AG04450 (cell line): Measurements from ENCODE around the gene C1orf21. TPM values are rescaled to one million over a fixed set of nuclear protein-coding genes. Genes with fewer than 3 reads are reported as not detected.
"Not testable (repeated sequence)": the region's sequence is repeated elsewhere in the genome, so short reads cannot be mapped to it uniquely, and the experiment has no call there.

Source experiments
- CTCF ChIA-PET: fragments of 300-600, 350-600 bp; formaldehyde crosslinking; extraction: SDS; loops from one replicate; lab custom pipeline; 2022; ENCODE audit warnings: antibody characterized with exemption, inconsistent platforms; lab: Charles Lee
- POLR2A ChIA-PET: fragments of 350-600 bp; formaldehyde crosslinking; extraction: SDS; loops from one replicate; lab custom pipeline; 2021; ENCODE audit warnings: antibody characterized with exemption, inconsistent platforms; lab: Yijun Ruan, JAX
- DNase-seq: peaks from one replicate; pipeline ENCODE4 v3.0.0-alpha.2; 2011; ENCODE audit warnings: low read depth, low spot score
- H3K27ac ChIP-seq: one replicate; pipeline ENCODE4 v1.5.1; 2012; ENCODE audit warnings: low read depth, low read length, control low read depth
- H3K27me3 ChIP-seq: one replicate; pipeline ENCODE4 v1.6.0; 2012; ENCODE audit warnings: low read length; ENCODE audit not compliant: control insufficient read depth, insufficient read depth
- H3K4me3 ChIP-seq: 2 replicates; pipeline ENCODE4 v1.5.1; 2011; ENCODE audit warnings: mild to moderate bottlenecking, low read depth, low read length, control low read depth
- H3K9me3 ChIP-seq: 2 replicates; pipeline ENCODE4 v1.5.1; 2012; ENCODE audit warnings: low read length; ENCODE audit not compliant: control insufficient read depth, insufficient read depth
- CTCF ChIP-seq: IDR thresholded peaks from 2 replicates; pipeline ENCODE4 v1.5.1; 2011; ENCODE audit warnings: low read depth, low read length, control low read depth, inconsistent platforms
- polyA minus RNA-seq: library from RNA; depleted of rRNA, polyadenylated mRNA; stranded (reverse); fragments of >200 nt; gene quantifications from 2 replicates; pipeline ENCODE4 v1.2.3, GENCODE V29; 2011; rRNA and poly(A)+ RNA removed
- polyA plus RNA-seq: library from polyadenylated mRNA; depleted of rRNA; stranded (reverse); fragments of >200 nt; gene quantifications from 2 replicates; pipeline ENCODE4 v1.2.3, GENCODE V29; 2011; rRNA removed

C1orf21 gene
- polyA plus RNA-seq (21.0 and 29.5 TPM in 2 replicates), polyA minus RNA-seq (4.1 and 7.0 TPM in 2 replicates)

DNA sequence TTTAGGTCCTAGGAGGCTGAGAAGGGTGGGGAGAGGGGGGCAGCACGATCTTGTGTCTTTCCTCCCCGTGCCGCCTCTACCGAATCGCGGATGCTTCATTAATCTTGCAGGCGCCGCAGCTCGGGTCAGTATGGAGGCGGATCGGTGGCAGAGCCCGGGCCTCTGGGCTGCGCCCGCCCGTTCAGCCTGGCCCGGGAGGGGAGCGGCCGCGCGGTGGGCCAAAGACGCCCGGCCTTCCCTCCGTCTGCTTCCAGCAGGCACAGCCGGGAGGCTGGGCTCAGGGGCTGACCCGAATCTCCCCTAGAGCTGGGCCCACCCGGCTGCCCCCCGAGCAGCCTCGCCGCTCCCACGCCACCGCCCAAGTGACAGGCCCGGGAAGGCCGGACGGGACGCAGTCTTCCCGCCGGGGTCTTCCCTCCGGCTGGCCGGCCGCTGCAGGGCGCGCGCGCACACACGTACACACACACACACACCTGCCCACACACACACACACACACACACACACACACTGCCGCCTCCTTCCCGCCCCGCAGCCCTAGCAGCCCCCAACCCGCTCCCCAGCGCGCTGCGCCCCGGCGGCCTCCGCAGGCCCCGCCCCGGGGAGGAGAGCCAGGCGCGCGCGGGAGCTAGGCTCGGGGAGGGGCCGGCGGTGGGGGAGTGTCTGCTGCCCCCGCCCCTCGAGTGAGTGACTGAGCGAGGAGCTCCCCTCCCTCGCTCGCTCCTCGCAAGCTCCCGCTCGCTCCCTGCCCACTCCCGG lies at the start of gene C1orf21:
TSS of gene C1orf21 (plus strand) at position 718 of the 757 bp plus-strand sequence. CDS start 90,481 bp downstream, outside the sequence.
- no peaks in the 10 kb centered on the region for H3K9me3 ChIP-seq
- TF ChIP-seq CTCF = no peak
- ChIA-PET CTCF (interaction anchor here (0.6 to 4.7 kb wide), 7 partner anchors 8 to 731 kb away, joined by 3 to 24 read pairs (median 6); no protein-coding TSS in a partner anchor), POLR2A (interaction anchor here (0.6 to 1.4 kb wide), 16 partner anchors 8 to 918 kb away, joined by 3 to 7 read pairs (median 4); partner anchors contain the start of gene TSEN15)
- H3K4me3 ChIP-seq = peak within 1 kb of the TSS; percentile 75
- H3K27me3 ChIP-seq = no peaks in the 10 kb centered on the region
- DNase-seq = peak; percentile 72
- peak within 1 kb of the TSS; percentile 39 for H3K27ac ChIP-seq

- H3K4me3 ChIP-seq, H3K9me3 ChIP-seq, DNase-seq, H3K27ac ChIP-seq, POLR2A ChIA-PET, CTCF ChIA-PET, H3K27me3 ChIP-seq: not testable (repeated sequence)
These were observed 49.0 kb upstream of the C1orf21 start for GRCh38 chr1:184337865-184338264.

DNA sequence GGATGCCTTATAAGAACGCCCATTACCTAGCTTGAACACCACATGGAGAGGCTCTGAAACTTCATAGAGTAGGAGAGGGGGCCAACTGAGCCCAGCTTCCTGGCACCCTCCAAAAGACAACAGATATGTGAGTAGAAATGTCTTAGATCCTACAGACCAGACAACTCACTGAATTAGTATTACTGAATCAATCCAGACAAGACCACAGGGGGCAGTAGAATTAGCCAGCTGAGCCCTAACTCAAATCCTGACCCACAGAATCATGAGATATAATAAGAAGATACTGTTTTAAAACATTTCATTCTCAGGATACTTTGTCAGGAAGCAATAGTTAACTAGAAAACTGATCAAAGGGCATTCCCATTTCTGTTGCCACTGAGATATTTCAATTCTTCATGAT lies 45.8 kb upstream of the C1orf21 start:
- no peak overlapping the region for H3K4me3 ChIP-seq
- peak; percentile 41 for TF ChIP-seq CTCF
- no peak for DNase-seq
- no peaks in the 10 kb centered on the region for H3K27me3 ChIP-seq
- ChIA-PET CTCF (interaction anchor here (1.2 to 1.3 kb wide), 2 partner anchors 11 to 323 kb away, joined by 3 read pairs; no protein-coding TSS in a partner anchor), POLR2A (interaction anchor here (0.5 kb wide), 1 partner anchor 162 kb away, joined by 4 read pairs; no protein-coding TSS in a partner anchor)
- H3K9me3 ChIP-seq = no peaks in the 10 kb centered on the region
- H3K27ac ChIP-seq = no peak overlapping the region

DNA sequence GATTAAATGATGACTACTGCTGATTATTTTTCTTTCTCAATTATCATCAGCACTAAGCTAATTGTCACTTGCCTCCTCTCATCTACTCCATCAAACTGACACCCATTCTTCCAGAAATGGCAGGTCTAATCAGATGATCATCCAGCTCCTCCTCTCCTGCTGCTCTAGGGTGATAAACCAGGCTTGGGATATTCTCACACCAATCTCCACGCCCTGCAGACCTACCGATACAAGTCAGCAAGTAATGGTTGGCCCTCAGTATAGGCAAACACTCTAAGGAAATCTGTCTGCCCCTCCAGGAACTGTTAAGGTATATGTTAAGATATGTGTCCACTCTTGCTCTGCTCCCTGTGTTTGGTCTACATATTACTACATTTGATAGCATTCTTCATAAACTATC lies 36.3 kb upstream of the C1orf21 start:
- ChIA-PET CTCF (no interaction called here), POLR2A (no interaction called here)
- Histone ChIP-seq H3K27ac (no peak overlapping the region), H3K9me3 (no peaks in the 10 kb centered on the region), H3K4me3 (no peak overlapping the region), H3K27me3 (peaks cover 12% of the 10 kb centered on the region)
- DNase-seq = no peak
- no peak for TF ChIP-seq CTCF

DNA sequence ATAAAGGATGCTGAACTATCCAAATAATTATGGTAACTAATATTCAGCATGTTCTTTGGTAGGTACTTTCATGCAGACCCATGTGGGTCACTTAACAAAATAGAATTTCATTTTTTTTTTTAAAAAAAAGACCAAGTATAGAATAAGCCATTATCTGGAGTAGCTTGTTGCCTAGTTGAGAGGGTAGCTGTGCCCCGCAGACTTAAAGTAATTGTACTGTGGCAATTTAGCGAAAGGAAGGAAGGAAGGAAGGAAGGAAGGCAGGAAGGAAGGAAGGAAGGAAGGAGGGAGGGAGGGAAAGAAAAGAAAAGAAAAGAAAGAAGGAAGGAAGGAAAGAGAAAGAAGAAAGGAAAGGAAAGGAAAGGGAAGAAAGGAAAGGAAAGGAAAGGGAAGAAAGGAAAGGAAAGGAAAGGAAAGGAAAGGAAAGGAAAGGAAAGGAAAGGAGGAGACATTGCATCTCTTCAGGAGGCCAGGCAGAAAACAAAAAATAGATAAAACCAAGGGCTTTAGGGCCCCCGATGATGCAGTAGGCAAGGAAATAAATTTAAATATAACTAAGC lies 35.3 kb upstream of the C1orf21 start:
- no peak for DNase-seq
- Histone ChIP-seq H3K4me3 (no peak overlapping the region), H3K27ac (no peak overlapping the region), H3K27me3 (peaks cover 12% of the 10 kb centered on the region), H3K9me3 (no peaks in the 10 kb centered on the region)
- ChIA-PET CTCF (no interaction called here), POLR2A (no interaction called here)
- TF ChIP-seq CTCF = no peak
